BE2C (cell line): ENCODE measurements around the gene LSS.
"Not testable (repeated sequence)": the region's sequence is repeated elsewhere in the genome, so short reads cannot be mapped to it uniquely, and the experiment has no call there.

Experiments used
- DNase-seq: peaks from one replicate; pipeline ENCODE4 v3.0.0-alpha.2; 2020
- H3K27me3 ChIP-seq: fragments of 250-450 bp; sonication (Bioruptor Pico); 2 replicates; pipeline ENCODE4 v1.5.1; 2020; ENCODE audit warnings: mild to moderate bottlenecking
- H3K36me3 ChIP-seq: fragments of 250-450 bp; sonication (Bioruptor Pico); 2 replicates; pipeline ENCODE4 v1.5.1; 2020; ENCODE audit warnings: mild to moderate bottlenecking
- H3K4me1 ChIP-seq: fragments of 250-450 bp; sonication (Bioruptor Pico); 2 replicates; pipeline ENCODE4 v1.5.1; 2020
- H3K4me3 ChIP-seq: 2 replicates; pipeline ENCODE4 v1.5.1; 2011; ENCODE audit warnings: low read depth, low read length
- H3K9me3 ChIP-seq: fragments of 250-450 bp; sonication (Bioruptor Pico); 2 replicates; pipeline ENCODE4 v1.5.1; 2020
- CTCF ChIP-seq: IDR thresholded peaks from 2 replicates; pipeline ENCODE4 v1.5.1; 2012; ENCODE audit warnings: mild to moderate bottlenecking, low read depth, low read length

The LSS gene

GRCh38 chr21:46185716-46186115 is 42.9 kb downstream of the LSS start:
- TF ChIP-seq CTCF: no peak
- H3K4me3 ChIP-seq: peak overlapping the region; percentile 96
- no peaks in the 10 kb centered on the region for H3K27me3 ChIP-seq
- peaks cover 21% of the 10 kb centered on the region for H3K4me1 ChIP-seq
- H3K9me3 ChIP-seq: no peaks in the 10 kb centered on the region
- DNase-seq: no peak
- no peaks in the 10 kb centered on the region for H3K36me3 ChIP-seq

- TF ChIP-seq CTCF: no peak
- Histone ChIP-seq H3K27me3 (no peaks in the 10 kb centered on the region), H3K36me3 (no peaks in the 10 kb centered on the region), H3K4me1 (peaks cover 21% of the 10 kb centered on the region), H3K4me3 (peak overlapping the region; percentile 96), H3K9me3 (no peaks in the 10 kb centered on the region)
- peak; percentile 95 for DNase-seq
These were observed 43.7 kb downstream of the LSS start for GRCh38 chr21:46184625-46185555.

- Histone ChIP-seq H3K4me1 (peaks cover 14% of the 10 kb centered on the region), H3K4me3 (peak within 1 kb of the TSS; percentile 96), H3K36me3 (no peaks in the 10 kb centered on the region), H3K27me3 (no peaks in the 10 kb centered on the region), H3K9me3 (no peaks in the 10 kb centered on the region)
- peak; percentile 77 for DNase-seq
- TF ChIP-seq CTCF: no peak
These were observed 44.5 kb downstream of the LSS start, which contains the start of gene SPATC1L for GRCh38 chr21:46183910-46184624. Gene SPATC1L, minus strand, starts transcription at chr21:46184459. Its CDS starts 1,643 bp downstream, at chr21:46182816.

GRCh38 chr21:46183337-46183909 is 45.2 kb downstream of the LSS start:
- not testable (repeated sequence) for H3K9me3 ChIP-seq, H3K27me3 ChIP-seq, H3K36me3 ChIP-seq, DNase-seq, H3K4me1 ChIP-seq
- peak overlapping the region; percentile 96 for H3K4me3 ChIP-seq

GRCh38 chr21:46182548-46183336 is 45.8 kb downstream of the LSS start:
- Histone ChIP-seq H3K4me3 (no peak overlapping the region), H3K4me1 (peaks cover under 1% of the 10 kb centered on the region), H3K36me3 (no peaks in the 10 kb centered on the region), H3K9me3 (no peaks in the 10 kb centered on the region), H3K27me3 (no peaks in the 10 kb centered on the region)
- DNase-seq: no peak
- no peak for TF ChIP-seq CTCF
